Right cardiac atrium (tissue), 5 donors: Measurements from ENCODE around the gene SCAF11. TPM values are rescaled to one million over a fixed set of nuclear protein-coding genes. Genes with fewer than 3 reads are reported as not detected.
A peak's percentile ranks its signal among the peaks of the same experiment; 100 is the strongest.
"Not testable (repeated sequence)": the region's sequence is repeated elsewhere in the genome, so short reads cannot be mapped to it uniquely, and the experiment has no call there.

Experiments used
- ATAC-seq, 2 donors: fragments of 200-7000 bp; cut with Tn5 transposase; one replicate each; pipeline versions ENCODE4 v1.8.0 to v1.9.1; 2020; ENCODE audit warnings: moderate library complexity in 2 of 2, mild to moderate bottlenecking in 1 of 2
- DNase-seq, 3 donors: peaks; one replicate each; pipeline ENCODE4 v3.0.0-alpha.2; 2020
- H3K27ac ChIP-seq: one replicate; pipeline ENCODE4 v1.5.1; 2013; ENCODE audit warnings: mild to moderate bottlenecking, low read length, control low read depth, moderate library complexity
- H3K27me3 ChIP-seq: one replicate; pipeline ENCODE4 v1.6.1; 2013; ENCODE audit not compliant: control insufficient read depth, insufficient read depth
- H3K4me1 ChIP-seq: one replicate; pipeline ENCODE4 v1.6.1; 2013; ENCODE audit warnings: low read length; ENCODE audit not compliant: control insufficient read depth, insufficient read depth
- H3K4me3 ChIP-seq: one replicate; pipeline ENCODE4 v1.5.1; 2013; ENCODE audit warnings: low read length, control low read depth
- H3K9me3 ChIP-seq: one replicate; pipeline ENCODE4 v1.6.1; 2013; ENCODE audit warnings: low read length; ENCODE audit not compliant: control insufficient read depth
- WGBS: extraction: QIAGEN DNeasy Blood & Tissue Kit; methylation state at CpG from one replicate; pipeline ENCODE4 v1.1.7; 2013; 5-methylcytosine and 5-hydroxymethylcytosine counted together
- intact Hi-C, 4 donors: fragments of 100-400 bp; cut with DNase I; formaldehyde crosslinking; loops; one replicate each; pipeline versions ENCODE4 v1.11.0 to v1.14.0; 2022 to 2023
- long read RNA-seq, 4 donors: library from polyadenylated mRNA; unstranded; transcript quantifications; one replicate each; pipeline ENCODE4 v2.0.0, GENCODE V29; 2020 to 2021
- polyA plus RNA-seq: library from polyadenylated mRNA; stranded (reverse); fragments of 200-250 nt; gene quantifications from one replicate; pipeline ENCODE4 v1.2.3, GENCODE V29; 2013
- total RNA-seq, 4 donors: library from RNA; stranded (reverse); fragmentation: NEBNext Ultra II Directional; extraction: Animal tissue kit (Norgen Biotek cat#: 25700); gene quantifications; one replicate each; pipeline ENCODE4 v1.2.1, GENCODE V29; 2021
- donor health status: healthy with polysubstance abuse.
- donor health status: DM: no; HTN: yes; CAD: no.
- donor health status: DM: no; HTN: no; CAD: no.
- donor health status: DM: no; HTN: yes; CAD: no; lungs with severe emphysema.
- donor health status: DM: yes; HTN: yes; CAD: no.

Gene SCAF11
- total RNA-seq (10 to 100 TPM; 79.7 to 93.7 (median 82.9) TPM), polyA plus RNA-seq (23.5 TPM)
- long read RNA-seq, donor 1, full-length matches to known transcripts, result 16 of 107 reads
- long read RNA-seq, donor 1, partial matches to known transcripts, result 73 of 107 reads
- long read RNA-seq, donor 1, other reads (novel, unspliced or antisense), result 18 of 107 reads
- long read RNA-seq, donor 2, full-length matches to known transcripts, result 4 of 15 reads
- long read RNA-seq, donor 2, partial matches to known transcripts, result 4 of 15 reads
- long read RNA-seq, donor 2, other reads (novel, unspliced or antisense), result 7 of 15 reads
- long read RNA-seq, donor 3, full-length matches to known transcripts, result 32 of 203 reads
- long read RNA-seq, donor 3, partial matches to known transcripts, result 137 of 203 reads
- long read RNA-seq, donor 3, other reads (novel, unspliced or antisense), result 34 of 203 reads
- long read RNA-seq, donor 4, full-length matches to known transcripts, result 8 of 13 reads
- long read RNA-seq, donor 4, partial matches to known transcripts, result 5 of 13 reads
- long read RNA-seq, donor 4, other reads (novel, unspliced or antisense), result 0 of 13 reads

DNA sequence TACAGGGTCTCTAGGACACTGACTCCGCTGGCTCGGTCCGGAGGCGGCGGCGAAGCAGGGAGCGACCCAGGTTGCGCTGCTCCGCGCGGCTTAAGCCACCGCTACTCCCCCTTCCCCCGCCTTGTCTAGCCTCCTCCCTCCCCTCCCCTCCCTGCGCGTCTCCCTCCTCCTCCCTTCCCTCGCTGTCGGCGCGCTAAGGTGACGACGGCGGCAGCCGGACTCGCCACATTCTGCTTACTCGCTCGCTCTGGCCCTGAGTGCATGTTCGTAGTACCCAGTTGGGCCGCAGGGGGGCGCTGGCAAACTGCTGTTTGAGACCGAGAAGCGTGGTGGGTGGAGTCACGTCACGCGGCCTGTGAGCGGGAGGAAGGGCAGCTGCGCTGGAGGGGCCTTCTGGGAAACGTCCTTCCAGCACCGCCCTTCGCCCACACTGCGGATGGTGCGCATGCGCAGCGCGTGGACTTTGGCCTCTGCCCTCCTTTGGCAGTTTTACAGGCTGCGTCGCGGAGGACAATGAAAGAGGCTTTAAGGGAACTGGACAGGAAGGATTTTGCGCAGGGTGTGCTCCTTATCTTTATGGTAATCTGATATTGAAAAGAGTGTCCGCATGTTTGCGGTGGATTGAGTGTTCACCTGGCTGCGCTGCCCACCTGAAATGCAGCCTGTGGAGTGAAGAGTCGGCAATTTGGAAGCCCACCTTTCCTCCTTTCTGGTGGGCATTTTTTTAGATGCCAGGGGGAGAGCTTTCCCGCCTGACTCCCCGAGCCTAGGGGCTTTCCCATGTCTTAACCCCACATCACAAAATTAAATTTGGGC lies at the start of gene SCAF11:
TSS of gene SCAF11 (minus strand) at position 107 of the 816 bp plus-strand sequence. CDS start 26,407 bp downstream, outside the sequence.
- under 1% methylated on average over 54 of the region's 54 CpGs for WGBS
- no peaks in the 10 kb centered on the region for H3K27me3 ChIP-seq
- peak; percentile 96 to 97 for ATAC-seq
- H3K27ac ChIP-seq, result peak within 1 kb of the TSS; percentile 94
- DNase-seq, result peak; percentile 100
- intact Hi-C loops, result no loop called here
- H3K4me3 ChIP-seq, result peak within 1 kb of the TSS; percentile 68
- no peaks in the 10 kb centered on the region for H3K9me3 ChIP-seq
- no peaks in the 10 kb centered on the region for H3K4me1 ChIP-seq

- WGBS, result 21% methylated on average over 4 of the region's 4 CpGs
- DNase-seq, intact Hi-C loops, H3K9me3 ChIP-seq, ATAC-seq, H3K27me3 ChIP-seq, H3K4me1 ChIP-seq, H3K27ac ChIP-seq, H3K4me3 ChIP-seq: not testable (repeated sequence)
Observed at GRCh38 chr12:46037066-46037465, 46.7 kb upstream of the SCAF11 start.

DNA sequence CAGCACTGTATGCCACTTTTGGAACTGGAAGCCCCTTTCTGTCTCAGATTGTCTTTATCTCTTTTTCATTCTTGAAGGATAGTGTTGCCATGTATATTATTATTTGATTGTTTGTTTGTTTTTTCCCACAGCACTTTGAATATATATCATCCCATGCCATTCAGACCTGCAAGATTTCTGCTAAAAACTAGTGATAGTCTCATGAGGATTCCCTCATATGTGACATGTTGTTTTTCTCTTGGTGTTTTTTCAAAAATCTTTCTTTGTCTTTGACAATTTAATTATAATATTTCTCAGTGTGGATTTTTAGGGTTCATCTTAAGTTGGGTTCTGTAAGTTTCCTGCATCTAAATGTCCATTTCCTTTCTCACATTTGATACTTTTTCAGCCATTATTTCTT lies 36.8 kb upstream of the SCAF11 start:
- Histone ChIP-seq H3K9me3 (peaks cover 16% of the 10 kb centered on the region), H3K4me1 (no peaks in the 10 kb centered on the region), H3K27ac (no peak overlapping the region), H3K4me3 (no peak overlapping the region), H3K27me3 (no peaks in the 10 kb centered on the region)
- intact Hi-C loops, result no loop called here
- DNase-seq, result no peak
- no peak for ATAC-seq

DNA sequence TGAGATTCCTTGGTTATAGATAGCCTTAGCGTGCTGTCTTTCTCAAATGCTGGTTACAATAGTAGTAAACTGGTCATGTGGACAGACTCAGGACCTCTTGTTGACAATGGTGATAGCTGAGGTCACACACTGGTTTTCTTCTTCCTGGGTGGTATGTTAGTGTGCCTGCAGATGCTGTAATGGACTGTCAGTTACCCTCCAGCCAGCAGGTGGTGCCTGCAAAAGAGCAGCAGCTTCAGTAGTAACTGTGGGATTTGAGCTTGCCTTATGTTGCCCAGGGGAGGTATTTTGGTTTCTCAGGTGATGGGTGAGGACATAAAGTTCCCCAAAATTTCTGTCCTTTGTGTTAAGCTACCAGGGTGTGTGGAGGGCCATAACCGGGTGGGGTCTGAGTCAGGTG lies 33.7 kb upstream of the SCAF11 start:
- Histone ChIP-seq H3K27ac (no peak overlapping the region), H3K4me1 (no peaks in the 10 kb centered on the region), H3K4me3 (no peak overlapping the region), H3K9me3 (peaks cover 16% of the 10 kb centered on the region), H3K27me3 (no peaks in the 10 kb centered on the region)
- no peak for ATAC-seq
- intact Hi-C loops, result no loop called here
- no peak for DNase-seq
- WGBS, result 74% methylated on average over 2 of the region's 2 CpGs

DNA sequence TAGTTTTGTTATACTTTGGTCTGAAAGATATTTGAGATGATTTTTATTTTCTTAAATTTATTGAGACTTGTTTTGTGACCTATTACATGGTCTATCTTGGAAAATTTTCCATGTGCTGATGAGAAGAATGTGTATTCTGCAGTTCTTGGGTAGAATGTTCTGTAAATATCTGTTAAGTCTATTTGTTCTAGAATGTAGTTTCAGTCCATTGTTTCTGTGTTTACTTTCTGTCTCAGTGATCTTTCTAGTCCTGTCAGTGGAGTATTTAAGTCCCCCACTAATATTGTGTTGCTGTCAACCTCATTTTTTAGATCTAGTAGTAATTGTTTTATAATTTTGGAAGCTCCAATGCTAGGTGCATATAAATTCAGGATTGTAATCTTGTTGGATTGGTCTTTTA lies 30.4 kb upstream of the SCAF11 start:
- ATAC-seq, result no peak
- intact Hi-C loops, result no loop called here
- peaks cover 10% of the 10 kb centered on the region for H3K9me3 ChIP-seq

GRCh38 chr12:46018712-46019111 lies 28.3 kb upstream of the SCAF11 start:
- ATAC-seq, DNase-seq, H3K9me3 ChIP-seq, H3K4me3 ChIP-seq, H3K4me1 ChIP-seq, intact Hi-C loops, H3K27me3 ChIP-seq, H3K27ac ChIP-seq: not testable (repeated sequence)
- WGBS, result 53% methylated on average over 4 of the region's 4 CpGs

More for the DNA sequence above, 30.4 kb upstream of the SCAF11 start:
- H3K4me3 ChIP-seq, result no peak overlapping the region
- no peaks in the 10 kb centered on the region for H3K4me1 ChIP-seq
- H3K27ac ChIP-seq, result no peak overlapping the region
- no peaks in the 10 kb centered on the region for H3K27me3 ChIP-seq
- no peak for DNase-seq

DNA sequence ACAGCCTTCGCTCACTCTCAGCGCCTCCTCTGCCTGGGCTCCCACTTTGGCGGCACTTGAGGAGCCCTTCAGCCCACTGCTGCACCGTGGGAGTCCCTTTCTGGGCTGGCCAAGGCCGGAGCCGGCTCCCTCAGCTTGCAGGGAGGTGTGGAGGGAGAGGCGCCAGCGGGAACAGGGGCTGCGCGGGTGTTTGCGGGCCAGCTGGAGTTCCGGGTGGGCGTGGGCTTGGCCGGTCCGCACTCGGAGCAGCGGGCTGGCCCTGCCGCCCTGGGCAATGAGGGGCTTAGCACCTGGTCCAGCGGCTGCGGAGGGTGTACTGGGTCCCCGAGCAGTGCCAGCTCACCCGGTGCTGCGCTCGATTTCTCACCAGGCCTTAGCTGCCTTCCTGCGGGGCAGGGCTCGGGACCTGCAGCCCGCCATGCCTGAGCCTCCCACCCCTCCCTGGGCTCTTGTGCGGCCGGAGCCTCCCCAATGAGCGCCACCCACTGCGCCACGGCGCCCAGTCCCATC lies 27.5 kb upstream of the SCAF11 start:
- WGBS, result 92% methylated on average over 33 of the region's 33 CpGs
- intact Hi-C loops, ATAC-seq, H3K27me3 ChIP-seq, H3K9me3 ChIP-seq, H3K4me3 ChIP-seq, DNase-seq, H3K4me1 ChIP-seq, H3K27ac ChIP-seq: not testable (repeated sequence)

- H3K9me3 ChIP-seq, result no peaks in the 10 kb centered on the region
- WGBS, result 79% methylated on average over 3 of the region's 3 CpGs
- H3K27me3 ChIP-seq, result no peaks in the 10 kb centered on the region
- ATAC-seq, result no peak
- no peak for DNase-seq
- H3K27ac ChIP-seq, result no peak overlapping the region
- no peak overlapping the region for H3K4me3 ChIP-seq
- no peaks in the 10 kb centered on the region for H3K4me1 ChIP-seq
- intact Hi-C loops, result loop anchor here in 1 of 4 donors (10.0 kb wide), 1 partner anchor 461 kb away; no protein-coding TSS in a partner anchor
Observed at GRCh38 chr12:46005823-46006222, 15.4 kb upstream of the SCAF11 start.

DNA sequence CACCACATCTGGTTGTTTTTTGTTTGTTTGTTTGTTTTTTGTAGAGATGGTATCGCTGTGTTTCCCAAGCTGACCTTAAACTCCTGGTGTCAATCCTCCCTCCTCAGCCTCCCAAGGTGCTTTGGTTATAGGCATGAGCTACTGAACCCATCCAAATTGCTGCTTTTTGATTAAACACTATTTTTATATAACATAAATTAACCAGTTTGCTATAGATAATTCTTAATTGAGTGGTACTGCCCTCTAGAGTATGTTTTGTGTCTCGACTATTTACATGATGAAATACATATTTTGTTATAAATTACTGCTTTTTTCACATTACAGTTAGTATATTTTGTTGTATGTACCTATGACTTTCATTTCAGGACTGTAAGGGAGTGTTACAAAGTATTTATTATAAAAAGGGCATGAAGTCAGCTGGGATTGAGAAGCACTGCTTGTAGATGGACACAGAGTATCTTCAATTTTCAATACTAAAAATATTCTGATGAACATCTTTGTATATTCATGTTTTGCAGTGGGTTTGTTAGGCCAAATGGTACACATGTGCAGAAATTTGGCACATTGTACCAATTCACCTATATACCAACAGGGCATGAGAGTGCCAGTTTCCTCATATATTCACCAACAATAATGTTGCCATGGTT lies 14.9 kb upstream of the SCAF11 start:
- no peak for ATAC-seq
- intact Hi-C loops, result loop anchor here in 1 of 4 donors (10.0 kb wide), 1 partner anchor 460 kb away; no protein-coding TSS in a partner anchor
- Histone ChIP-seq H3K4me3 (no peak overlapping the region), H3K27ac (no peak overlapping the region), H3K9me3 (no peaks in the 10 kb centered on the region), H3K4me1 (no peaks in the 10 kb centered on the region), H3K27me3 (no peaks in the 10 kb centered on the region)
- 69% methylated on average over 2 of the region's 2 CpGs for WGBS
- no peak for DNase-seq

- Histone ChIP-seq H3K4me3 (no peak overlapping the region), H3K27me3 (no peaks in the 10 kb centered on the region), H3K9me3 (no peaks in the 10 kb centered on the region), H3K27ac (no peak overlapping the region), H3K4me1 (no peaks in the 10 kb centered on the region)
- ATAC-seq (no peak), DNase-seq (no peak)
- 72% methylated on average over 4 of the region's 4 CpGs for WGBS
- intact Hi-C loops, result loop anchor here in 1 of 4 donors (10.0 kb wide), 1 partner anchor 460 kb away; no protein-coding TSS in a partner anchor
Observed at GRCh38 chr12:46004715-46005114, 14.3 kb upstream of the SCAF11 start.
